Skeletal muscle tissue (tissue), 4 donors: ENCODE results near the gene DAP. TPM values are rescaled to one million over a fixed set of nuclear protein-coding genes. Genes with fewer than 3 reads are reported as not detected.

Source experiments
- H3K27ac ChIP-seq: one replicate; pipeline ENCODE4 v1.7.0; 2013; ENCODE audit warnings: mild to moderate bottlenecking, low read depth, low read length, inconsistent platforms
- H3K27me3 ChIP-seq, 3 donors: one replicate each; pipeline ENCODE4 v1.7.0; 2013; ENCODE audit warnings: low read length in 3 of 3; ENCODE audit not compliant: control insufficient read depth in 3 of 3, insufficient read depth in 3 of 3
- H3K36me3 ChIP-seq, 3 donors: one replicate each; pipeline ENCODE4 v1.7.0; 2013; ENCODE audit warnings: low read length in 3 of 3; ENCODE audit not compliant: control insufficient read depth in 3 of 3, insufficient read depth in 3 of 3
- H3K4me1 ChIP-seq, 3 donors: one replicate each; pipeline ENCODE4 v1.7.0; 2013; ENCODE audit warnings: low read length in 3 of 3, mild to moderate bottlenecking in 3 of 3; ENCODE audit not compliant: control insufficient read depth in 3 of 3, insufficient read depth in 3 of 3
- H3K4me3 ChIP-seq, 3 donors: one replicate each; pipeline ENCODE4 v1.7.0; 2013; ENCODE audit warnings: low read length in 3 of 3
- H3K9ac ChIP-seq, 3 donors: one replicate each; pipeline ENCODE4 v1.7.0; 2013; ENCODE audit warnings: low read length in 3 of 3, mild to moderate bottlenecking in 3 of 3, moderate library complexity in 2 of 3, low read depth in 1 of 3
- H3K9me3 ChIP-seq, 3 donors: one replicate each; pipeline ENCODE4 v1.7.0; 2013; ENCODE audit warnings: low read length in 3 of 3; ENCODE audit not compliant: control insufficient read depth in 3 of 3
- total RNA-seq: library from RNA; depleted of rRNA; stranded (reverse); fragments of >200 nt; gene quantifications from one replicate; pipeline ENCODE4 v1.2.3, GENCODE V29; 2014
- donor health status: Osteomylitis.

The DAP gene
- total RNA-seq, 1 donor from 2014 or later = 18.3 TPM

DNA sequence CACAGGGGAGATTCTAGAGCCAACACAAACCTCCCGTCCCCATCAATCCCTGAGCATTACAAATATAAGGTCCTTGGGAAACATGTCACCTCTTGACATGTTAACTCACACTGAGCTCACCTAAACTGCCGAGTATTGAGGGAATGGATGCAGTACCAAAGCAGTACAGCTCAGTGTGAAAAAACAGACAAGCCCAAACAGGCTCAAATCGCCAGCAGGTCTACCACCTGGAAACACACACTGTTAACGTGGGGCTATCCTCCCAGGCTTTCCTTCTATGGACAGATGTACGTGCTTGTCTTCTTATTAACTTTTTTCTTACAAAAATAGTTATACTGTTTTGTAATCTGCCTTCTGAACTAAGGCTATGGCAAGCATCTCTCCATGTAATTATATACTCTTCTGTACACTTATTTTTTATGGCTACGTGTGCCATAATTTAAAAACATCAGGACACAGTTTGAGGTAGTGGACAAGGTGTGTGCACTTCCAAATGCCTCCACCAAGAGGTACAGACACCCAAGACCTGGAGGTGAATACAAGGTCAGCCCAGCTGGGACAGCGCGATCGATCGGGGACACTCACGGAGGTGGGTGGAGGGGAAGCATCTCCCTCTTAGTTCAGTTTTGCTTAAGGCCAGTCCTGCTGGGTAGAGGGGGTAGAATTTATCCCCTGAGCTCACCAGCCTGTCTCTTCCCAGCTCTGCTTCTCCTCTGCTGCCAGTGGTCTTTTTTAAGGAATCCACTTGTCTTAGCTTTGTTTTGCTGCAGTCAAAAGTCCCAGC lies 76.5 kb downstream of the DAP start:
- H3K36me3 ChIP-seq = peaks cover 0 to 19% (median 5%) of the 10 kb centered on the region in 3 donors
- H3K9ac ChIP-seq = no peak overlapping the region
- no peaks in the 10 kb centered on the region for H3K27me3 ChIP-seq
- no peaks in the 10 kb centered on the region for H3K9me3 ChIP-seq
- no peak overlapping the region for H3K4me3 ChIP-seq
- H3K27ac ChIP-seq = no peak overlapping the region
- peaks cover 0 to 5% (median 4%) of the 10 kb centered on the region in 3 donors for H3K4me1 ChIP-seq

DNA sequence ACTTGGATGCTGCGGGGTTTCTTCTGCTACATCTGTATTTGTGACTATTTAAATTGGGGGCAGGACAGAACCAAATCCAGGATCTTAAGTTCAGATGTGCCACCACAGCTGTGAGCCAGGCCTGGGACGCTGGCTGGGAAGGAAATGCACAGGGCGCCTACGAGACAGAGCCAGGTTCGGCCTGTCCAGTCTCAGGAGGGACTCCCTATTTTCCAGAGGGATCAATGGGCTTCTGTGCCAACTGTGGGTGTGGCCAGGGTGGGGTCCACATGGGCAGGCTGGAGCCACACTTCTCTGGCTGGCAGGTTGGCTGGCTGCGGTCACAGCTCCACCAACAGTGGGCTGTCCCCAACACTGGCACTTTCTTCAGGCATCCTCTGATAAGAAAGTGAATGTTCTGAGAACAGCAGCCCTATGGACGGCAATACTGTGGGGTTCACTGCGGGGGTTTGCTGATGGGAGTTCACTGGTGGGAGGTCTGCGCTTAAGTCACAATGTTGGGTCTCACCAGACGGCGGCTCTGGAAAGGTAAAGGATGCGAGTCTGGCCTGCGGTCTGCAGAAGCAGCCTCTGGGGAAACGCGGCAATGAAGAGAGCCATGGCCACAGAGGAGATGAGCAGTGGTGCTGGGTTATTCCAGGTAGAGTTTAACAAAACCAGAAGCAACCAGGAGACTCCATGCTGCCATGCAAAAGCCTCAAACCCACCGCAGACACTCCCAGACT lies 78.1 kb downstream of the DAP start:
- H3K9ac ChIP-seq = no peak overlapping the region
- H3K27ac ChIP-seq = no peak overlapping the region
- no peaks in the 10 kb centered on the region for H3K27me3 ChIP-seq
- H3K4me3 ChIP-seq = no peak overlapping the region
- no peaks in the 10 kb centered on the region for H3K9me3 ChIP-seq
- peaks cover 0 to 25% (median 6%) of the 10 kb centered on the region in 3 donors for H3K36me3 ChIP-seq
- peaks cover 0 to 5% (median 4%) of the 10 kb centered on the region in 3 donors for H3K4me1 ChIP-seq

DNA sequence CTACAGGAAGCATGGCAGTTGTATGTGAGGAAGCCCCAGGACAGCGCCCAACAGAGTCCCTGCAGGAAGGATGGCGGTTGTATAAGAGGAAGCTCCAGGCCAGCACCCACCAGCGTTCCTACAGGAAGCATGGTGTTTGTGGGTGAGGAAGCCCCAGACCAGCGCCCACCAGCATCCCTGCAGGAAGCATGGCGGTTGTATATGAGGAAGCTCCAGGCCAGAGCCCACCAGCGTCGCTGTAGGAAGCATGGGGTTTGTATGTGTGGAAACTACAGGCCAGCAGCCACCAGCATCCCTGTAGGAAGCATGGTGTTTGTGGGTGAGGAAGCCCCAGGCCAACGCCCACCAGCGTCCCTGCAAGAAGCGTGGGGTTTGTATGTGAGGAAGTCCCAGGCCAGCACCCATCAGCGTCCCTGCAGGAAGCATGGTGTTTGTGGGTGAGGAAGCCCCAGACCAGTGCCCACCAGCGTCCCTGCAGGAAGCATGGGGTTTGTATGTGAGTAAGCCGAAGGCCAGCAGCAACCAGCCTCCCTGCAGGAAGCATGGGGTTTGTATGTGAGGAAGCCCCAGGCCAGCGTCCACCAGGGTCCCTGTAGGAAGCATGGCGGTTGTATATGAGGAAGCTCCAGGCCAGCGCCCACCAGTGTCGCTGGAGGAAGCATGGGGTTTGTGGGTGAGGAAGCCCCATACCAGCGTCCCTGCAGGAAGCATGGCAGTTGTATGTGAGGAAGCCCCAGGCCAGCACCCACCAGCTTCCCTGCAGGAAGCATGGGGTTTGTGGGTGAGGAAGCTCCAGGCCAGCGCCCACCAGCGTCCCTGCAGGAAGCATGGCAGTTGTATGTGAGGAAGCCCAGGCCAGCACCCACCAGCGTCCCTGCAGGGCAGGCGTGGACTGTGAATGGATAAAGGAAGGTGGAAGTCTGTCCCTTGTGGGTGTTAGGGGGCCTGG lies 79.0 kb downstream of the DAP start:
- H3K4me3 ChIP-seq = no peak overlapping the region
- H3K4me1 ChIP-seq = peaks cover 0 to 5% (median 4%) of the 10 kb centered on the region in 3 donors
- no peak overlapping the region for H3K27ac ChIP-seq
- H3K9me3 ChIP-seq = no peaks in the 10 kb centered on the region
- peaks cover 3 to 25% (median 6%) of the 10 kb centered on the region in 3 donors for H3K36me3 ChIP-seq
- no peak overlapping the region for H3K9ac ChIP-seq
- no peaks in the 10 kb centered on the region for H3K27me3 ChIP-seq

DNA sequence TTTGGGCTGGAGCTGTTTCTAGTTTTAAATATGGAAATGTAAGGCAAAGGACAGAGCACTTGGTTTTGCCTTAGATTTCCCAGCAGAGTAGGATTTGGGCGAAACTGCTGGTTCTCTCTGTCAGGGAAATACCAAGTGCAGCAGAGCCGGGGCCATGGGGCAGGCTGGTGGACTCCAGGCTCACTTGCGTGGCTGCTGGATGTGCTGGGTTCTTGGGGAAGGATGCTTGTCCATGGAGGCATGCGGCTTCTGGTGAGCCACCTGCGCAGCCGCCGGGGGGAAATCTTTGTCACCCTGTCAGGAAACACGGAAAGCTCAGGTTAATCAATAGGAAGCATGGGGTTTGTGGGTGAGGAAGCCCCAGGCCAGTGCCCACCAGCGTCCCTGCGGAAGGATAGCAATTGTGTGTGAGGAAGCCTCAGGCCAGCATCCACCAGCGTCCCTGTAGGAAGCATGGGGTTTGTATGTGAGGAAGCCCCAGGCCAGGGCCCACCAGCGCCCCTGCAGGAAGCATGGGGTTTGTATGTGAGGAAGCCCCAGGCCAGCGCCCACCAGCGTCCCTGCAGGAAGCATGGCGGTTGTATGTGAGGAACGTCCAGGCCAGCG lies 80.1 kb downstream of the DAP start:
- peaks cover 0 to 5% (median 4%) of the 10 kb centered on the region in 3 donors for H3K4me1 ChIP-seq
- peaks cover 3 to 25% (median 6%) of the 10 kb centered on the region in 3 donors for H3K36me3 ChIP-seq
- H3K27me3 ChIP-seq = no peaks in the 10 kb centered on the region
- no peak overlapping the region for H3K9ac ChIP-seq
- no peaks in the 10 kb centered on the region for H3K9me3 ChIP-seq
- H3K27ac ChIP-seq = no peak overlapping the region
- H3K4me3 ChIP-seq = no peak overlapping the region

DNA sequence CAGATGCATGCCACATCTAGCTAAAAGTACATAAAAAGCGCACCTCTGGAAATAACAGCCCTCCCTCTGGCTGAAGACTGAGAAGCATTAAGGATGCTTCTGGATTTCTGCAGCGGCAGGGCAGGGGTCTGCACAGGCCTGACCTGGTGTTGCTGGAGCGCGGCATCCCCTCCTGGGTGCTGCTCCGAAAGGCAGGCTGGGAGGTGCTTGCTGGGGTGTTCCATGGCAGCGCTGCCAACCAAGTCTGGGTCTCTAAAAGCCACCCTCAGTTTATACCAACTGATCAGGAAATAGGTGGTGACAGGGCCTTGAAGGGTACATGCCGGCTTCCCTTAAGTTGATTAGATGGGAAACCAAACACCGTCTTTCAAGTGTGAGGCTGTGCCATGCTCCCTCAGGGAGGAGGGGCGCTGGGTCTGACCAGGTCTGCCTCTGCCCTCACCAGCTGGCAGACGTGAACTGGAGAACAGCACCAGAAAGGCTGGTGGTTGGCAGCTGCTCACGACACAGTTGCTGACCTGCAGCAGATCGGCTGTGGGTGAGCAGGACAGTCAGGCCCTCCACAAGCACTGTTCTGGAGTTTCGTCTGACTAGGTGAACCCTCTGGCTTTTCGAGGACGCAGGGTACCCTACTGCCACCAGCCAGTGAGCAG lies 81.6 kb downstream of the DAP start:
- H3K9ac ChIP-seq = no peak overlapping the region
- peaks cover 0 to 2% (median 0%) of the 10 kb centered on the region in 3 donors for H3K27me3 ChIP-seq
- no peak overlapping the region for H3K27ac ChIP-seq
- peaks cover 0 to 5% (median 4%) of the 10 kb centered on the region in 3 donors for H3K4me1 ChIP-seq
- H3K36me3 ChIP-seq = peaks cover 3 to 25% (median 6%) of the 10 kb centered on the region in 3 donors
- H3K4me3 ChIP-seq = no peak overlapping the region
- H3K9me3 ChIP-seq = no peaks in the 10 kb centered on the region

DNA sequence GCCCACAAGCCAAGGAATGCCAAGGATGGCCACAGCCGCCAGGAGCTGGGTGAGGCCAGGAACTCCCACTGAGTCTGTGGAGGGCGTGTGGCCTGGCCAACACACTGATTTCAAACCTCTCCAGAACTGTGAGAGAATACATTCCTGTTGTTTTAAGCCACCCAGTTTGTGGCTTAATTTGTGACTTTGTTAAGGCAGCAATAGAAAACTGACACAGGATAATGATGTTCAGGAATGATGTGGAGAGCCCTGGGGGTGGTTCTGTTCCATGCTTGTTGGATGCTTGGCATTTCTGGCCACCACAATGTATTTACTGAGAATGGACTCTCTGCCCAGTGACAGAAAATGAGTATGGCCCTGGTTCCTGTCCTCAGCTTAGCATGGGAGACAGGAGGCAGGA lies 82.8 kb downstream of the DAP start:
- no peak overlapping the region for H3K9ac ChIP-seq
- H3K36me3 ChIP-seq = peaks cover 3 to 25% (median 6%) of the 10 kb centered on the region in 3 donors
- no peak overlapping the region for H3K4me3 ChIP-seq
- no peak overlapping the region for H3K27ac ChIP-seq
- H3K4me1 ChIP-seq = peaks cover 0 to 5% (median 4%) of the 10 kb centered on the region in 3 donors
- peaks cover 0 to 6% (median 0%) of the 10 kb centered on the region in 3 donors for H3K27me3 ChIP-seq
- H3K9me3 ChIP-seq = no peaks in the 10 kb centered on the region

DNA sequence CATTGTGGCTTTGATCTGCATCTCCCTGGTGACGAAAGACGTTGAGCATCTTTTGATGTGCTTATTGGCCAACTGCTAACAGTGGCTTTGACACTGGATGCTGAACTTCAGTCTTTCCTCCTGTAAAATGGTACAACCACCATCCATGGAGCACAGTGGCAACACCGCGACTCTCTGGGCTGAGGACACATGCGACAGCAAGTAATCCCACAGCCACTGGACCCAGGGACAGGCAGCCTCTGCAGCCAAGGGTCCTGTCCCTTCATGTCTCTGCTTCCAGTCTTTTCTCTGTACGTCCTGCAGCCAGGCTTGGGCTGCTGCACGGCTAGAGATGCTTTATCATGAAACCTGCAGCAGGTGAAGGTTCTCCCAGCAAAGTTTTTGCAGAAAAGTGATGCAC lies 83.5 kb downstream of the DAP start:
- H3K9ac ChIP-seq = no peak overlapping the region
- H3K36me3 ChIP-seq = peaks cover 3 to 21% (median 6%) of the 10 kb centered on the region in 3 donors
- no peak overlapping the region for H3K4me3 ChIP-seq
- H3K4me1 ChIP-seq = peaks cover 0 to 5% (median 4%) of the 10 kb centered on the region in 3 donors
- no peaks in the 10 kb centered on the region for H3K9me3 ChIP-seq
- H3K27me3 ChIP-seq = peaks cover 0 to 6% (median 0%) of the 10 kb centered on the region in 3 donors
- H3K27ac ChIP-seq = no peak overlapping the region

DNA sequence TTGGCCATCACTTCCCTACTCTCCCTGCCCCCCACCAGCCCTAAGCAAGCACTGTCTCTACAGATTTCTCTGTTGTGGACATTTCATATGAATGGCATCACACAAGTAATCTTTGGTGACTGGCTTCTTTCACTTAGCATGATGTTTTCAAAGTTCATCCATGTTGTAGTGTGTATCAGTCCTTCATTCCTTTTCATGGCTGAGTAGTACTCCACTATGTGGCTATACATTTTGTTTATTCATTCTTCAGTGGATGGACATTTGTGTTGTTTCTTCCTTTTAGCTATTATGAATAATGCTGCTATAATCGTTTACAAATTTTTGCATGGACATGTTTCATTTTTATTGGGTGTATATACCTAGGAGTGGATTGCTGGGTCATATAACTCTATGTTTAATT lies 84.1 kb downstream of the DAP start:
- Histone ChIP-seq H3K4me3 (no peak overlapping the region), H3K27ac (no peak overlapping the region), H3K36me3 (peaks cover 3 to 18% (median 6%) of the 10 kb centered on the region in 3 donors), H3K9me3 (no peaks in the 10 kb centered on the region), H3K9ac (no peak overlapping the region), H3K4me1 (peaks cover 0 to 5% (median 4%) of the 10 kb centered on the region in 3 donors), H3K27me3 (peaks cover 0 to 6% (median 0%) of the 10 kb centered on the region in 3 donors)

DNA sequence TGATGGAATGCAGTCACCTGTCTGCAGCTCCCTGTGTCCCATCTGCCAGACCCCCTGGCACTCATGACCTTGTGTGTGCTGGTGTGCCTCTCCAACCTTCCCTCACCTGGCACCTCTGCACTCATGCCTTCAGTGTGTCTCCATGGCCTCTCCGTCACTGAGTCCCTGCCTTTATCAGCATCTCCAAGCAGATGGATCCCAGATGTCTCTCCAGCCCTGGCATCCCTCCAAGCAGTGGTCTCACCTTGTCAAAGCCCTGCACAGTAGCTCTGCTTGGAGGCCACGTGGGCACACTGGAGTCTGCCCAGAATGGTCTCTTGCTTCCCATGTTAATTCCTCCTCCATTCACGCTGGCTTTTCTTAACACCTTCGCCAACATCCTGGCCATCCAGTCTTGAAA lies 84.8 kb downstream of the DAP start:
- H3K4me3 ChIP-seq = no peak overlapping the region
- H3K27ac ChIP-seq = no peak overlapping the region

More for the DNA sequence above, 84.8 kb downstream of the DAP start:
- Histone ChIP-seq H3K9me3 (no peaks in the 10 kb centered on the region), H3K9ac (no peak overlapping the region), H3K4me1 (peaks cover 0 to 5% (median 4%) of the 10 kb centered on the region in 3 donors), H3K27me3 (peaks cover 0 to 6% (median 0%) of the 10 kb centered on the region in 3 donors), H3K36me3 (peaks cover 3 to 18% (median 6%) of the 10 kb centered on the region in 3 donors)
